GM19025 (cell line): ENCODE measurements around the gene PXDC1.
"Not testable (repeated sequence)": the region's sequence is repeated elsewhere in the genome, so short reads cannot be mapped to it uniquely, and the experiment has no call there.

Experiments used
- ATAC-seq: cut with Tn5 transposase; IDR thresholded peaks from one replicate; pipeline ENCODE4 v1.9.1; 2021; ENCODE audit warnings: mild to moderate bottlenecking, low read depth, moderate library complexity; ENCODE audit not compliant: unreplicated experiment

PXDC1 gene

DNA sequence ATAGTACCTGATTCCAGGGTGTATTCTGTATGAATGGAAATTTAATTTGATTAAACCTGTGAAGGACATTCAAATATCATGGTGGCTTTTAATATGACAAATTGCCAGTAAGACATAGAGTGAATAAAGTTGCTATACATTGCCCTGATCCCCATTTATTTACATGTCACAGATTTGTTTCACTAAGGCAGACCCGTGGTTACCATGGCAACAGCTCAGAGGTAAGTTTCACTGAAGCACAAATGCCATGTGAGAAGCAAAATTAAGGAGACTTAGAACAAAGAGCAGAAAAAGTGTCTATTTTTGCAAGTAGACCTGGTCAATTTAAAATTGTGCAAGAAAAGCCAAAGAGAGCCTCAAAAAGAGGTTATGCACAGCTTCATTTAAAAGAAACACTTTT is 63.7 kb downstream of the PXDC1 start:
- ATAC-seq, result no peak

DNA sequence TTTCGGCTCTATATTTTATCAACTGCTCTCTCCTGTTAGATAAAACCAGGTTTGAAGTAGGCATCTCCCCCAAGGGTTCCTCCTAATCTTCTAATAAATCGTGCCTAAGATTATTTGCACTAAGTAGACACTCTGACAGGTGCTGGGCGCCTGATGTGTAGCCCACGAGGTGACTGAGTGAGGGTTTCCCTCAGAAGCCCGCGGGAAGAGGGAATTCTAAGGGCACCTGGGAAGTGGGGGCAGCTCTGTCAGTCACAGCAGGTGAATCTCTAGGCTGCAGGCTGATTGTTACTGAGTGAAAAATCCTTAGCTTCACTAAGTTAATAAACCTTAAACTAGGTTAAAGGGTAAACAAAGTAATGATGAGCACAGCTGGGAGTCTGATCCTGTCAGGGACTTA is 68.2 kb downstream of the PXDC1 start:
- no peak for ATAC-seq

DNA sequence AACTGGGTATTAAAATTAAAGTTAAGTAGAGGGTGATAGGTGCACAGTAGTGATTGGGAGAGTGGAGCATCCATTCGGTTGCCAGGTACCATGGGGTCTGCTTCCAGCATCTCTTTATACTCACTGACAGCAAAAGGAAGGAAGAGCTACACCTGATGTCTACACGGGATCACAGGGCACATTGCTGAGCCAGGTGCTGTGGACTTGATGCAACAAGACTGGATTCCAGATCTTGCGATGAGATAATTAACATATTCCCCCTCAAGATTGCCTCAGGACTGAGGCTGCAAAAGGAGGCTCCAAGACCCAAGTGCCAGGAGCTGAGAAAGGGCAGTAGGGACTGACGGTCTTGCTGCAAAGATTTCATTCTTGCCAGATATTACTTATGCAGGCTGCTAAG is 72.6 kb downstream of the PXDC1 start:
- no peak for ATAC-seq

DNA sequence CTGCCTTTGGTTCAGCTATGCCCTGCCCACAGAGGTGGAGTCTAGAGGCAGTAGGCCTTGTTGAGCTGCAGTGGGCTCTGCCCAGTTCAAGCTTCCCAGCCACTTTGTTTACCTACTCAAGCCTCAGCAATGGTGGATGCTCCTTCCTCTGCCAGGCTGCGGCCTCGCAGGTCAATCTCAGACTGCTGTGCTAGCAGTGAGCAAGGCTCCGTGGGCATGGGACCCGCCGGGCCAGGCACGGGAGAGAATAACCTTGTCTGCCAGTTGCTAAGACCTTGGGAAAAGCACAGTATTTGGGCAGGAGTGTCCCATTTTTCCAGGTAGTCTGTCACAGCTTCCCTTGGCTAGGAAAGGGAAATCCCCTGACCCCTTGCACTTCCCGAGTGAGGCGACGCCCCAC is 73.8 kb downstream of the PXDC1 start:
- ATAC-seq, result not testable (repeated sequence)

DNA sequence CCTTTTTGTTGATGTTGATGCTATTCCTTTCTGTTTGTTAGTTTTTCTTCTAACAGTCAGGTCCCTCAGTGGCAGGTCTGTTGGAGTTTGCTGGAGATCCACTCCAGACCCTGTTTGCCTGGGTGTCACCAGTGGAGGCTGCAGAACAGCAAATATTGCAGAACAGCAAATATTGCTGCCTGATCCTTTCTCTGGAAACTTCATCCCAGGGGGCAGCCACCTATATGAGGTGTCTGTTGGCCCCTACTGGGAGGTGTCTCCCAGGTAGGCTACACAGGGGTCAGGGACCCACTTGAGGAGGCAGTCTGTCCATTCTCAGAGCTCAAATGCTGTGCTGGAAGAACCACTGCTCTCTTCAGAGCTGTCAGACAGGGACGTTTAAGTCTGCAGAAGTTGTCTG is 74.2 kb downstream of the PXDC1 start:
- not testable (repeated sequence) for ATAC-seq
